Measurements from ENCODE around the gene NDUFV1. TPM values are rescaled to one million over a fixed set of nuclear protein-coding genes. Genes with fewer than 3 reads are reported as not detected.

NDUFV1 gene
- total and polyA plus RNA-seq, 9 of the 15 experiments (the other 6 are each of a cell fraction or from before 2014, with no cell fraction given), result 10.8 to 423 (median 209) TPM

- TF ChIP-seq CTCFL (IDR thresholded peaks at IDR 0.05; ENCODE audit: borderline replicate concordance, insufficient read depth, low read depth, low read length, poor library complexity, severe bottlenecking), result peak; percentile 40
- TF ChIP-seq BHLHE40 (IDR thresholded peaks at IDR 0.05; ENCODE audit: low read length), result peak; percentile 23; the same call in 1 of the 2 replicates
- TF ChIP-seq PRDM10 (IDR thresholded peaks at IDR 0.05; ENCODE audit: partially characterized antibody), result peak; percentile 51
- peak; percentile 83 for TF ChIP-seq GABPA (tag; conservative IDR thresholded peaks at IDR 0.05; ENCODE audit: low read depth)
- TF ChIP-seq NFIC (IDR thresholded peaks at IDR 0.05), result peak; percentile 36
- TF ChIP-seq ZBTB11 (CRISPR knock-in tag; IDR thresholded peaks at IDR 0.05), result peak in 2 of 3 experiments; percentile 57 to 94; a peak in 4 of 6 replicates
- TF ChIP-seq CREB1 (IDR thresholded peaks at IDR 0.05), result 0 out of 2 replicates have a peak, but pooled peaks have one; percentile 32
- TF ChIP-seq CREB1 (CRISPR knock-in tag; IDR thresholded peaks at IDR 0.05), result peak; percentile 55; the same call in 1 of the 2 replicates
- TF ChIP-seq POLR2A (conservative IDR thresholded peaks at IDR 0.05), result peak; percentile 86
- TF ChIP-seq SMARCA5 (IDR thresholded peaks at IDR 0.05), result no peak
- TF ChIP-seq TOE1 (IDR thresholded peaks at IDR 0.05; ENCODE audit: borderline replicate concordance), result 0 out of 2 replicates have a peak, but pooled peaks have one; percentile 47
- 0 out of 2 replicates have a peak, but pooled peaks have one; percentile 84 for TF ChIP-seq TOE1 (CRISPR knock-in tag; IDR thresholded peaks at IDR 0.05; ENCODE audit: borderline replicate concordance, low read depth)
- peak; percentile 20 for TF ChIP-seq TAF1 (IDR thresholded peaks at IDR 0.05; ENCODE audit: control insufficient read depth, extremely low read depth, insufficient read depth, low read length, severe bottlenecking)
- TF ChIP-seq POLR2AphosphoS5 (IDR thresholded peaks at IDR 0.05; ENCODE audit: control insufficient read depth, insufficient read depth, low read depth, low read length), result peak; percentile 59; the same call in 1 of the 2 replicates
- TF ChIP-seq RBM25 (IDR thresholded peaks at IDR 0.05; ENCODE audit: low read depth, low read length, severe bottlenecking), result no peak
These were observed 23.6 kb downstream of the NDUFV1 start (continued) for GRCh38 chr11:67630228-67630942.
